Right lobe of liver (tissue), 6 donors: ENCODE data around the gene CCNH. TPM values are rescaled to one million over a fixed set of nuclear protein-coding genes. Genes with fewer than 3 reads are reported as not detected.

Experiments
- ATAC-seq, 4 donors: fragments of 200-7000 bp; cut with Tn5 transposase; one replicate each; pipeline ENCODE4 v1.9.1; 2020; ENCODE audit warnings: mild to moderate bottlenecking in 4 of 4, moderate library complexity in 4 of 4
- DNase-seq, 3 donors: peaks; one replicate each; pipeline ENCODE4 v3.0.0-alpha.2; 2020
- H3K27ac ChIP-seq, 3 donors: fragments of 200-600 bp; one replicate each; pipeline ENCODE4 v1.8.0; 2022
- H3K27me3 ChIP-seq, 2 donors: fragments of 200-600 bp; one replicate each; pipeline ENCODE4 v1.8.0; 2022
- H3K36me3 ChIP-seq, 4 donors: fragments of 200-600 bp; sonication (generic) in 1 of 4; one replicate each; pipeline versions ENCODE4 v1.5.1 to v1.8.0; 2017 to 2022; ENCODE audit warnings: control low read depth in 1 of 4
- H3K4me1 ChIP-seq, 4 donors: fragments of 200-600 bp; sonication (generic) in 1 of 4; one replicate each; pipeline versions ENCODE4 v1.5.1 to v1.8.0; 2017 to 2022; ENCODE audit warnings: control low read depth in 1 of 4
- H3K4me3 ChIP-seq, 3 donors: fragments of 200-600 bp; one replicate each; pipeline ENCODE4 v1.8.0; 2022
- H3K9me3 ChIP-seq, 4 donors: fragments of 200-600 bp; sonication (generic) in 1 of 4; one replicate each; pipeline versions ENCODE4 v1.5.1 to v1.8.0; 2017 to 2022; ENCODE audit warnings: control low read depth in 1 of 4
- CTCF ChIP-seq, 4 donors: fragments of 200-600 bp in 3 of 4; fragments of 450-650 bp in 1 of 4; IDR thresholded peaks; one replicate each; pipeline versions ENCODE4 v1.5.1 to v1.8.0; 2016 to 2022; ENCODE audit warnings: antibody characterized with exemption in 4 of 4, mild to moderate bottlenecking in 2 of 4
- POLR2A ChIP-seq: fragments of 450-650 bp; IDR thresholded peaks from one replicate; pipeline ENCODE4 v1.6.1; 2017; ENCODE audit warnings: antibody characterized with exemption, mild to moderate bottlenecking
- WGBS: methylation state at CpG from one replicate; pipeline ENCODE4 v1.1.6; 2018; ENCODE audit warnings: low coverage, low lambda C conversion rate; ENCODE audit not compliant: insufficient coverage; ENCODE audit errors: missing lambda C conversion rate; 5-methylcytosine and 5-hydroxymethylcytosine counted together
- intact Hi-C, 2 donors: fragments of 100-400 bp; cut with DNase I; formaldehyde crosslinking; loops; one replicate each; pipeline versions ENCODE4 v1.11.2 to v1.14.1; 2022
- total RNA-seq, 6 experiments: library from RNA; depleted of rRNA in 2 of 6; stranded (reverse); fragments of >200 nt in 2 of 6; fragmentation: NEBNext Ultra II Directional in 3 of 6; extraction: Animal tissue kit (Norgen Biotek cat#: 25700) in 3 of 6; gene quantifications; one replicate each; pipeline versions ENCODE4 v1.1.0 to v1.2.4, GENCODE V29; 2016 to 2023
- donor health status: DM: no; HTN: yes; CAD: no.
- donor health status: DM: no; HTN: no; CAD: no.
- donor health status: DM: no; HTN: no; CAD: no.
- donor health status: DM: no; HTN: yes; CAD: no.
- donor health status: DM: no; HTN: yes; CAD: no.

Gene CCNH
- total RNA-seq, 6 experiments from 2014 or later: 18.0 to 65.0 (median 19.3) TPM

- Histone ChIP-seq H3K9me3 (no peaks in the 10 kb centered on the region), H3K4me1 (no peaks in the 10 kb centered on the region), H3K27ac (no peak overlapping the region), H3K4me3 (no peak overlapping the region), H3K27me3 (no peaks in the 10 kb centered on the region), H3K36me3 (no peaks in the 10 kb centered on the region)
- TF ChIP-seq CTCF (IDR thresholded peaks at IDR 0.05): no peak
- intact Hi-C loops: no loop called here
- DNase-seq (no peak), ATAC-seq (no peak)
- WGBS: 59% methylated on average over 1 of the region's 1 CpG
Measured at GRCh38 chr5:87442419-87442818, 29.7 kb upstream of the CCNH start.

GRCh38 chr5:87438231-87438630 lies 25.5 kb upstream of the CCNH start:
- Histone ChIP-seq H3K9me3 (no peaks in the 10 kb centered on the region), H3K36me3 (no peaks in the 10 kb centered on the region), H3K27ac (no peak overlapping the region), H3K4me3 (no peak overlapping the region), H3K4me1 (no peaks in the 10 kb centered on the region), H3K27me3 (no peaks in the 10 kb centered on the region)
- WGBS: 49% methylated on average over 2 of the region's 2 CpGs
- TF ChIP-seq CTCF (IDR thresholded peaks at IDR 0.05) (no peak), POLR2A (no peak)
- no peak for DNase-seq
- no peak for ATAC-seq
- intact Hi-C loops: no loop called here

- TF ChIP-seq POLR2A (no peak), CTCF (IDR thresholded peaks at IDR 0.05) (no peak)
- DNase-seq (no peak), ATAC-seq (no peak)
- Histone ChIP-seq H3K4me3 (no peak overlapping the region), H3K27ac (no peak overlapping the region), H3K27me3 (no peaks in the 10 kb centered on the region), H3K36me3 (no peaks in the 10 kb centered on the region), H3K4me1 (no peaks in the 10 kb centered on the region), H3K9me3 (no peaks in the 10 kb centered on the region)
- WGBS: 36% methylated on average over 1 of the region's 1 CpG
- intact Hi-C loops: no loop called here
Measured at GRCh38 chr5:87437724-87438123, 25.0 kb upstream of the CCNH start.

- no peak overlapping the region for H3K4me3 ChIP-seq
- DNase-seq (no peak), ATAC-seq (no peak)
- H3K4me1 ChIP-seq: no peaks in the 10 kb centered on the region
- H3K36me3 ChIP-seq: no peaks in the 10 kb centered on the region
- TF ChIP-seq CTCF (IDR thresholded peaks at IDR 0.05): no peak
- no peak for TF ChIP-seq POLR2A
- no peaks in the 10 kb centered on the region for H3K27me3 ChIP-seq
- 41% methylated on average over 2 of the region's 2 CpGs for WGBS
- H3K9me3 ChIP-seq: no peaks in the 10 kb centered on the region
- intact Hi-C loops: no loop called here
- no peak overlapping the region for H3K27ac ChIP-seq
Measured at GRCh38 chr5:87435144-87435694, 22.5 kb upstream of the CCNH start.

- Histone ChIP-seq H3K36me3 (no peaks in the 10 kb centered on the region), H3K4me1 (no peaks in the 10 kb centered on the region), H3K4me3 (no peak overlapping the region), H3K27me3 (no peaks in the 10 kb centered on the region), H3K27ac (no peak overlapping the region), H3K9me3 (no peaks in the 10 kb centered on the region)
- no peak for DNase-seq
- intact Hi-C loops: no loop called here
- TF ChIP-seq CTCF (IDR thresholded peaks at IDR 0.05): no peak
- TF ChIP-seq POLR2A: no peak
- WGBS: 61% methylated on average over 1 of the region's 1 CpG
- no peak for ATAC-seq
Measured at GRCh38 chr5:87434461-87434860, 21.7 kb upstream of the CCNH start.
